SK-N-SH (cell line): ENCODE results near the gene APLP2. TPM values are rescaled to one million over a fixed set of nuclear protein-coding genes. Genes with fewer than 3 reads are reported as not detected.

Experiments
- CTCF ChIA-PET: fragments of 300-600, 350-600 bp; formaldehyde crosslinking; extraction: SDS; loops from one replicate; lab custom pipeline; 2021; lab: Yijun Ruan, JAX
- POLR2A ChIA-PET: fragments of 350-600 bp; sonication (Branson Sonifier 250); formaldehyde crosslinking; extraction: SDS; loops from one replicate; lab custom pipeline; 2020; ENCODE audit warnings: antibody characterized with exemption, inconsistent platforms; lab: Yijun Ruan, JAX
- DNase-seq: peaks from one replicate; pipeline ENCODE4 v3.0.0; 2012
- H2AFZ ChIP-seq: fragments of 200-600 bp; sonication (generic); 2 replicates; pipeline ENCODE4 v1.8.1; 2016; ENCODE audit warnings: antibody characterized with exemption, mild to moderate bottlenecking, low read depth
- H3F3A ChIP-seq: fragments of 200-600 bp; sonication (generic); replicated peaks from 2 replicates; pipeline ENCODE3; 2016; ENCODE audit warnings: antibody characterized with exemption, mild to moderate bottlenecking; ENCODE audit not compliant: insufficient read depth
- H3K27ac ChIP-seq, 2 experiments: fragments of 200-500 bp in 1 of 2; fragments of 200-600 bp in 1 of 2; sonication (Bioruptor generic) in 1 of 2; sonication (generic), shearing (Covaris generic) in 1 of 2; 2 replicates each; pipeline versions ENCODE4 v1.5.1 to v1.6.1; 2014 to 2016; ENCODE audit warnings: low read depth in 2 of 2, inconsistent platforms in 1 of 2, low read length in 1 of 2, mild to moderate bottlenecking in 1 of 2, mixed read lengths in 1 of 2
- H3K27me3 ChIP-seq: fragments of 200-600 bp; sonication (generic), shearing (Covaris generic); 2 replicates; pipeline ENCODE4 v1.6.1; 2016; ENCODE audit warnings: mixed run types; ENCODE audit not compliant: insufficient read depth
- H3K36me3 ChIP-seq, 2 experiments: fragments of 200-500 bp in 1 of 2; fragments of 200-600 bp in 1 of 2; sonication (Bioruptor generic) in 1 of 2; sonication (generic) in 1 of 2; replicated peaks in 1 of 2; 2 replicates each; pipeline versions ENCODE3 to v1.5.1; 2014 to 2016; ENCODE audit warnings: low read length in 1 of 2, mild to moderate bottlenecking in 1 of 2; ENCODE audit not compliant: insufficient read depth in 2 of 2, control insufficient read depth in 1 of 2
- H3K4me1 ChIP-seq, 2 experiments: fragments of 200-500 bp in 1 of 2; fragments of 200-600 bp in 1 of 2; sonication (Bioruptor generic) in 1 of 2; sonication (generic), shearing (Covaris generic) in 1 of 2; 2 replicates each; pipeline versions ENCODE4 v1.5.1 to v1.6.1; 2014 to 2016; ENCODE audit warnings: low read depth in 1 of 2, low read length in 1 of 2, mixed run types in 1 of 2; ENCODE audit not compliant: insufficient read depth in 2 of 2, control insufficient read depth in 1 of 2
- H3K4me2 ChIP-seq: fragments of 200-600 bp; sonication (generic), shearing (Covaris generic); 2 replicates; pipeline ENCODE4 v1.6.1; 2017; ENCODE audit warnings: mixed run types
- H3K4me3 ChIP-seq, 2 experiments: fragments of 200-500 bp in 1 of 2; fragments of 200-600 bp in 1 of 2; sonication (Bioruptor generic) in 1 of 2; sonication (generic), shearing (Covaris generic) in 1 of 2; 2 replicates each; pipeline versions ENCODE4 v1.5.1 to v1.8.1; 2014 to 2016; ENCODE audit warnings: low read depth in 2 of 2, inconsistent platforms in 1 of 2, low read length in 1 of 2, mild to moderate bottlenecking in 1 of 2, mixed read lengths in 1 of 2, moderate library complexity in 1 of 2
- H3K79me2 ChIP-seq: fragments of 200-600 bp; sonication (generic); 2 replicates; pipeline ENCODE4 v1.8.1; 2017; ENCODE audit warnings: mild to moderate bottlenecking; ENCODE audit not compliant: insufficient read depth
- H3K9ac ChIP-seq: fragments of 200-600 bp; sonication (generic); 2 replicates; pipeline ENCODE4 v1.6.1; 2017; ENCODE audit warnings: mixed run types
- H3K9me2 ChIP-seq: fragments of 200-600 bp; sonication (generic); 2 replicates; pipeline ENCODE4 v1.6.1; 2017; ENCODE audit warnings: mixed run types
- H3K9me3 ChIP-seq: fragments of 200-600 bp; sonication (generic); 2 replicates; pipeline ENCODE4 v1.6.1; 2017; ENCODE audit warnings: mixed run types, mild to moderate bottlenecking, moderate library complexity
- H4K20me1 ChIP-seq: fragments of 200-600 bp; sonication (generic); 2 replicates; pipeline ENCODE4 v1.6.1; 2017; ENCODE audit warnings: mild to moderate bottlenecking, mixed run types; ENCODE audit not compliant: insufficient read depth
- FOSL2 ChIP-seq: IDR thresholded peaks from 2 replicates; pipeline ENCODE4 v1.4.0; 2012; ENCODE audit warnings: low read depth, mild to moderate bottlenecking, moderate library complexity, borderline replicate concordance
- FOXM1 ChIP-seq: IDR thresholded peaks from 2 replicates; pipeline ENCODE4 v1.4.0; 2012; ENCODE audit warnings: low read depth, mild to moderate bottlenecking
- GATA2 ChIP-seq: sonication (generic); formaldehyde crosslinking; IDR thresholded peaks from 2 replicates; pipeline ENCODE4 v1.5.0; 2020; ENCODE audit warnings: mild to moderate bottlenecking, missing genetic modification reagents
- IRF3 ChIP-seq: fragments of 150-350 bp; IDR thresholded peaks from 2 replicates; pipeline ENCODE4 v1.6.1; 2016; ENCODE audit warnings: mild to moderate bottlenecking, low read depth, low read length
- JUND ChIP-seq: IDR thresholded peaks from 2 replicates; pipeline ENCODE4 v1.4.0; 2012
- MAX ChIP-seq: IDR thresholded peaks from 2 replicates; pipeline ENCODE4 v1.4.0; 2012; ENCODE audit warnings: low read depth
- MXI1 ChIP-seq: IDR thresholded peaks from 2 replicates; pipeline ENCODE4 v1.6.1; 2012; ENCODE audit warnings: mild to moderate bottlenecking, low read depth, low read length, improper control_type of control experiment
- POLR2AphosphoS5 ChIP-seq: IDR thresholded peaks from 2 replicates; pipeline ENCODE4 v1.6.1; 2012; ENCODE audit warnings: low read depth, low read length
- RCOR1 ChIP-seq: fragments of 150-350 bp; IDR thresholded peaks from 2 replicates; pipeline ENCODE4 v1.6.1; 2017; ENCODE audit warnings: antibody characterized with exemption, low read length
- REST ChIP-seq: IDR thresholded peaks from 2 replicates; pipeline ENCODE4 v1.6.1; 2012; ENCODE audit warnings: mild to moderate bottlenecking, low read depth, low read length, moderate library complexity
- RXRA ChIP-seq: IDR thresholded peaks from 2 replicates; pipeline ENCODE4 v1.4.0; 2012; ENCODE audit warnings: low read depth, mild to moderate bottlenecking, borderline replicate concordance
- USF2 ChIP-seq: fragments of 150-350 bp; IDR thresholded peaks from 2 replicates; pipeline ENCODE4 v1.6.1; 2017; ENCODE audit warnings: antibody characterized with exemption, low read length, low read depth, borderline replicate concordance
- ZBTB33 ChIP-seq: IDR thresholded peaks from 2 replicates; pipeline ENCODE4 v1.4.0; 2012; ENCODE audit warnings: low read depth, borderline replicate concordance
- WGBS: methylation state at CpG from one replicate; pipeline ENCODE4 v1.1.6; 2017; ENCODE audit warnings: low lambda C conversion rate; 5-methylcytosine and 5-hydroxymethylcytosine counted together
- polyA plus RNA-seq, 3 experiments: library from polyadenylated mRNA; depleted of rRNA; stranded (reverse); fragments of >200 nt; gene quantifications; 2 replicates each; pipeline ENCODE4 v1.2.3, GENCODE V29; 2012

APLP2 gene
- polyA plus RNA-seq, 1 of the 3 experiments (the other 2 are of a cell fraction), result 424 TPM

GRCh38 chr11:130054966-130055365 is 14.7 kb upstream of the APLP2 start:
- H3K4me3 ChIP-seq, result no peak overlapping the region
- no peak overlapping the region for H3K9ac ChIP-seq
- H3K9me2 ChIP-seq, result no peaks in the 10 kb centered on the region
- H3K27ac ChIP-seq, result no peak overlapping the region
- no peak overlapping the region for H2AFZ ChIP-seq
- H3K9me3 ChIP-seq, result peaks cover 3% of the 10 kb centered on the region; the same call in 1 of the 2 replicates
- peaks cover 2 to 5% of the 10 kb centered on the region in 2 experiments; a peak in 2 of 4 replicates for H3K4me1 ChIP-seq
- WGBS, result 72% methylated on average over 2 of the region's 2 CpGs
- no peaks in the 10 kb centered on the region for H3K27me3 ChIP-seq
- H3K36me3 ChIP-seq, result no peaks in the 10 kb centered on the region
- no peaks in the 10 kb centered on the region for H3K79me2 ChIP-seq
- ChIA-PET POLR2A (no interaction called here), CTCF (interaction anchor here (0.8 kb wide), 1 partner anchor 41 kb away, joined by 3 read pairs; no protein-coding TSS in a partner anchor)
- peaks cover 12% of the 10 kb centered on the region for H3F3A ChIP-seq
- no peak overlapping the region for H3K4me2 ChIP-seq
- H4K20me1 ChIP-seq, result no peaks in the 10 kb centered on the region
- DNase-seq, result no peak
- TF ChIP-seq POLR2AphosphoS5, result no peak
- TF ChIP-seq REST, result no peak
- TF ChIP-seq MXI1, result no peak

GRCh38 chr11:130055617-130056016 is 14.1 kb upstream of the APLP2 start:
- H3K9ac ChIP-seq, result no peak overlapping the region
- POLR2A ChIA-PET, result no interaction called here
- TF ChIP-seq POLR2AphosphoS5 (no peak), RXRA (no peak), MXI1 (no peak), RCOR1 (no peak), FOXM1 (no peak)
- TF ChIP-seq, all 33 proteins: peak for 0
- Histone ChIP-seq H3K4me3 (no peak overlapping the region), H3K36me3 (no peaks in the 10 kb centered on the region), H3K9me3 (peaks cover 3% of the 10 kb centered on the region; the same call in 1 of the 2 replicates), H3K4me2 (no peak overlapping the region), H2AFZ (no peak overlapping the region), H3K27me3 (no peaks in the 10 kb centered on the region), H3K79me2 (no peaks in the 10 kb centered on the region), H3F3A (peaks cover 12% of the 10 kb centered on the region), H3K9me2 (no peaks in the 10 kb centered on the region), H3K27ac (no peak overlapping the region), H4K20me1 (no peaks in the 10 kb centered on the region), H3K4me1 (peaks cover 2 to 5% of the 10 kb centered on the region in 2 experiments; a peak in 2 of 4 replicates)
- WGBS, result 82% methylated on average over 5 of the region's 5 CpGs
- CTCF ChIA-PET, result interaction anchor here (0.8 kb wide), 1 partner anchor 42 kb away, joined by 3 read pairs; no protein-coding TSS in a partner anchor
- DNase-seq, result no peak

GRCh38 chr11:130061017-130061416 is 8.7 kb upstream of the APLP2 start:
- H2AFZ ChIP-seq, result no peak overlapping the region
- no peaks in the 10 kb centered on the region for H3K9me2 ChIP-seq
- H3K27ac ChIP-seq, result no peak overlapping the region
- no peaks in the 10 kb centered on the region for H3K27me3 ChIP-seq
- no peaks in the 10 kb centered on the region for H3K4me1 ChIP-seq
- DNase-seq, result no peak
- H4K20me1 ChIP-seq, result no peaks in the 10 kb centered on the region
- 93% methylated on average over 1 of the region's 1 CpG for whole genome bisulfite sequencing
- H3K4me2 ChIP-seq, result no peak overlapping the region
- no peaks in the 10 kb centered on the region for H3K9me3 ChIP-seq
- no peak overlapping the region for H3K9ac ChIP-seq
- no peaks in the 10 kb centered on the region for H3F3A ChIP-seq
- CTCF ChIA-PET, result no interaction called here
- POLR2A ChIA-PET, result no interaction called here
- no peak overlapping the region for H3K4me3 ChIP-seq
- no peaks in the 10 kb centered on the region for H3K79me2 ChIP-seq
- no peaks in the 10 kb centered on the region for H3K36me3 ChIP-seq
- TF ChIP-seq IRF3 (no peak), JUND (no peak), FOSL2 (no peak), ZBTB33 (no peak), USF2 (no peak), GATA2 (CRISPR knock-in tag) (no peak), RXRA (no peak), MAX (no peak)
